Gastroesophageal sphincter (tissue), 4 donors: Measurements from ENCODE around the gene PRKN. TPM values are rescaled to one million over a fixed set of nuclear protein-coding genes. Genes with fewer than 3 reads are reported as not detected.

ENCODE experiments used
- ATAC-seq: fragments of 150-250 bp; one replicate; pipeline ENCODE4 v1.9.1; 2016; ENCODE audit warnings: mild to moderate bottlenecking, moderate library complexity
- H3K27ac ChIP-seq, 4 donors: fragments of 200-600 bp; sonication (generic) in 3 of 4; 1 replicate in 3 of 4; 2 replicates in 1 of 4; pipeline ENCODE4 v1.5.1; 2016 to 2019
- H3K27me3 ChIP-seq: fragments of 200-600 bp; sonication (generic); one replicate; pipeline ENCODE4 v1.5.1; 2019
- H3K36me3 ChIP-seq, 2 donors: fragments of 200-600 bp; sonication (generic); one replicate each; pipeline ENCODE4 v1.5.1; 2019; ENCODE audit warnings: control low read depth in 1 of 2
- H3K4me1 ChIP-seq, 3 donors: fragments of 200-600 bp; sonication (generic); 1 replicate in 2 of 3; 2 replicates in 1 of 3; pipeline ENCODE4 v1.5.1; 2016 to 2019; ENCODE audit warnings: control low read depth in 2 of 3
- H3K4me3 ChIP-seq, 2 donors: fragments of 200-600 bp; sonication (generic); one replicate each; pipeline ENCODE4 v1.5.1; 2019; ENCODE audit warnings: mild to moderate bottlenecking in 1 of 2, moderate library complexity in 1 of 2
- H3K9me3 ChIP-seq, 3 donors: fragments of 200-600 bp; sonication (generic); one replicate each; pipeline ENCODE4 v1.5.1; 2017 to 2019; ENCODE audit warnings: control low read depth in 2 of 3
- CTCF ChIP-seq, 4 experiments: fragments of 200-600 bp in 2 of 4; fragments of 450-650 bp in 2 of 4; sonication (generic) in 1 of 4; IDR thresholded peaks; one replicate each; pipeline ENCODE4 v1.5.1; 2017 to 2019; ENCODE audit warnings: antibody characterized with exemption in 4 of 4, mild to moderate bottlenecking in 2 of 4, moderate library complexity in 2 of 4
- EP300 ChIP-seq: sonication (generic); formaldehyde crosslinking; IDR thresholded peaks from one replicate; pipeline ENCODE4 v1.6.1; 2017; ENCODE audit warnings: antibody characterized with exemption, mild to moderate bottlenecking
- POLR2A ChIP-seq, 2 donors: fragments of 450-650 bp; IDR thresholded peaks; one replicate each; pipeline ENCODE4 v1.6.1; 2017; ENCODE audit warnings: antibody characterized with exemption in 2 of 2, mild to moderate bottlenecking in 2 of 2, moderate library complexity in 1 of 2
- POLR2AphosphoS5 ChIP-seq: sonication (generic); formaldehyde crosslinking; IDR thresholded peaks from one replicate; pipeline ENCODE4 v1.6.1; 2017; ENCODE audit warnings: antibody characterized with exemption
- WGBS, 2 donors: methylation state at CpG; one replicate each; pipeline ENCODE4 v1.1.5; 2018; ENCODE audit warnings: low coverage in 1 of 2; 5-methylcytosine and 5-hydroxymethylcytosine counted together
- total RNA-seq, 4 donors: library from RNA; depleted of rRNA; stranded (reverse); fragments of >200 nt; gene quantifications; one replicate each; pipeline ENCODE4 v1.1.0, GENCODE V29; 2016

Gene PRKN
- total RNA-seq, 4 donors from 2014 or later = 8.4 to 58.6 (median 25.8) TPM

GRCh38 chr6:161523362-161523761, 1204.2 kb downstream of the PRKN start:
- no peak overlapping the region for H3K4me3 ChIP-seq
- no peaks in the 10 kb centered on the region for H3K36me3 ChIP-seq
- no peak for ATAC-seq
- H3K4me1 ChIP-seq = no peaks in the 10 kb centered on the region
- no peaks in the 10 kb centered on the region for H3K9me3 ChIP-seq
- 85 to 96% methylated on average over 2 of the region's 2 CpGs for WGBS, 2 donors
- no peak overlapping the region for H3K27ac ChIP-seq
- no peak for TF ChIP-seq EP300
- TF ChIP-seq POLR2A (IDR thresholded peaks at IDR 0.05) = no peak
- TF ChIP-seq CTCF (IDR thresholded peaks at IDR 0.05) = no peak
- TF ChIP-seq POLR2AphosphoS5 = no peak
- H3K27me3 ChIP-seq = no peaks in the 10 kb centered on the region

GRCh38 chr6:161522276-161522675, 1205.3 kb downstream of the PRKN start:
- ATAC-seq = no peak
- TF ChIP-seq EP300 (no peak), POLR2AphosphoS5 (no peak), POLR2A (IDR thresholded peaks at IDR 0.05) (no peak)
- Histone ChIP-seq H3K36me3 (no peaks in the 10 kb centered on the region), H3K4me1 (no peaks in the 10 kb centered on the region), H3K27me3 (no peaks in the 10 kb centered on the region), H3K27ac (no peak overlapping the region), H3K9me3 (no peaks in the 10 kb centered on the region), H3K4me3 (no peak overlapping the region)
- WGBS, 2 donors = 87 to 90% methylated on average over 2 to 5 of the region's 5 CpGs

- H3K4me1 ChIP-seq = no peaks in the 10 kb centered on the region
- no peak overlapping the region for H3K27ac ChIP-seq
- H3K27me3 ChIP-seq = no peaks in the 10 kb centered on the region
- ATAC-seq = no peak
- WGBS, 2 donors = 73 to 82% methylated on average over 9 of the region's 9 CpGs
- no peaks in the 10 kb centered on the region for H3K9me3 ChIP-seq
- H3K36me3 ChIP-seq = no peaks in the 10 kb centered on the region
- no peak overlapping the region for H3K4me3 ChIP-seq
- no peak for TF ChIP-seq EP300
- TF ChIP-seq CTCF (IDR thresholded peaks at IDR 0.05) = no peak
- TF ChIP-seq POLR2A (IDR thresholded peaks at IDR 0.05) = no peak
- TF ChIP-seq POLR2AphosphoS5 = no peak
Observed at GRCh38 chr6:161511447-161512095, 1216.0 kb downstream of the PRKN start.

GRCh38 chr6:161508341-161508740, 1219.2 kb downstream of the PRKN start:
- Histone ChIP-seq H3K36me3 (no peaks in the 10 kb centered on the region), H3K9me3 (no peaks in the 10 kb centered on the region), H3K4me3 (no peak overlapping the region), H3K4me1 (no peaks in the 10 kb centered on the region), H3K27ac (no peak overlapping the region), H3K27me3 (no peaks in the 10 kb centered on the region)
- TF ChIP-seq CTCF (IDR thresholded peaks at IDR 0.05) = no peak
- TF ChIP-seq POLR2AphosphoS5 = no peak
- no peak for TF ChIP-seq EP300
- no peak for TF ChIP-seq POLR2A (IDR thresholded peaks at IDR 0.05)
- no peak for ATAC-seq
- WGBS, 2 donors = 92 to 95% methylated on average over 6 of the region's 6 CpGs

GRCh38 chr6:161507375-161507774, 1220.2 kb downstream of the PRKN start:
- no peaks in the 10 kb centered on the region for H3K27me3 ChIP-seq
- 60% methylated on average over 4 of the region's 4 CpGs; no CpG with 5 or more reads in 1 of the 2 donors for WGBS, 2 donors
- no peak for ATAC-seq

More at GRCh38 chr6:161507375-161507774, 1220.2 kb downstream of the PRKN start:
- Histone ChIP-seq H3K4me1 (no peaks in the 10 kb centered on the region), H3K27ac (no peak overlapping the region), H3K4me3 (no peak overlapping the region), H3K36me3 (no peaks in the 10 kb centered on the region), H3K9me3 (no peaks in the 10 kb centered on the region)
- TF ChIP-seq EP300 (no peak), POLR2AphosphoS5 (no peak), CTCF (IDR thresholded peaks at IDR 0.05) (no peak), POLR2A (IDR thresholded peaks at IDR 0.05) (no peak)
